ENCODE measurements around the gene STIM1.

- TF ChIP-seq EZH2 (IDR thresholded peaks at IDR 0.05; ENCODE audit: low read depth) (no peak), CTCF (conservative IDR thresholded peaks at IDR 0.05) (no peak)
These were observed 192.9 kb downstream of the STIM1 start for GRCh38 chr11:4048340-4048739.
